Sigmoid colon (tissue), 7 donors: ENCODE results near the gene MTR. TPM values are rescaled to one million over a fixed set of nuclear protein-coding genes. Genes with fewer than 3 reads are reported as not detected.
A peak's percentile ranks its signal among the peaks of the same experiment; 100 is the strongest.

Experiments used
- DNase-seq: peaks from one replicate; pipeline ENCODE4 v3.0.0-alpha.2; 2019
- H3K27ac ChIP-seq, 4 donors: fragments of 200-600 bp; sonication (generic); one replicate each; pipeline ENCODE4 v1.5.1; 2016 to 2019; ENCODE audit warnings: mild to moderate bottlenecking in 1 of 4
- H3K27me3 ChIP-seq, 3 donors: fragments of 200-600 bp; sonication (generic); one replicate each; pipeline ENCODE4 v1.5.1; 2019; ENCODE audit warnings: mild to moderate bottlenecking in 1 of 3
- H3K36me3 ChIP-seq, 4 donors: fragments of 200-600 bp; sonication (generic); one replicate each; pipeline ENCODE4 v1.5.1; 2016 to 2019
- H3K4me1 ChIP-seq, 4 donors: fragments of 200-600 bp; sonication (generic); one replicate each; pipeline ENCODE4 v1.5.1; 2017 to 2019
- H3K4me3 ChIP-seq, 4 donors: fragments of 200-600 bp; sonication (generic); one replicate each; pipeline ENCODE4 v1.5.1; 2017 to 2019; ENCODE audit warnings: mild to moderate bottlenecking in 2 of 4, moderate library complexity in 1 of 4
- H3K9me3 ChIP-seq, 4 donors: fragments of 200-600 bp in 3 of 4; sonication (generic) in 3 of 4; one replicate each; pipeline versions ENCODE4 v1.5.1 to v1.6.1; 2013 to 2019
- EP300 ChIP-seq, 4 donors: sonication (generic); formaldehyde crosslinking; IDR thresholded peaks; one replicate each; pipeline ENCODE4 v1.6.1; 2017; ENCODE audit warnings: antibody characterized with exemption in 4 of 4
- POLR2A ChIP-seq, 2 donors: fragments of 450-650 bp; IDR thresholded peaks; one replicate each; pipeline ENCODE4 v1.6.1; 2016; ENCODE audit warnings: antibody characterized with exemption in 2 of 2, mild to moderate bottlenecking in 2 of 2, moderate library complexity in 2 of 2
- POLR2AphosphoS5 ChIP-seq, 4 donors: sonication (generic); formaldehyde crosslinking; IDR thresholded peaks; one replicate each; pipeline ENCODE4 v1.6.1; 2017; ENCODE audit warnings: antibody characterized with exemption in 4 of 4
- WGBS, 2 donors: extraction: QIAGEN DNeasy Blood & Tissue Kit; methylation state at CpG; one replicate each; pipeline ENCODE4 v1.1.7; 2013; 5-methylcytosine and 5-hydroxymethylcytosine counted together
- intact Hi-C: fragments of 100-400 bp; cut with DNase I; formaldehyde crosslinking; loops from one replicate; pipeline ENCODE4 v1.15.1; 2023
- polyA plus RNA-seq, 3 donors: library from polyadenylated mRNA; stranded (reverse); fragments of 200-250 nt; gene quantifications; one replicate each; pipeline ENCODE4 v1.2.3, GENCODE V29; 2013
- total RNA-seq, 4 donors: library from RNA; depleted of rRNA; stranded (reverse); fragments of >200 nt; gene quantifications; one replicate each; pipeline ENCODE4 v1.1.0, GENCODE V29; 2016
- TF ChIP-seq, protein P1 (sequence below), 4 experiments: fragments of 450-650 bp in 3 of 4; fragments of 200-600 bp in 1 of 4; IDR thresholded peaks; one replicate each; pipeline ENCODE4 v1.5.1; 2016 to 2019; ENCODE audit warnings: antibody characterized with exemption in 4 of 4, mild to moderate bottlenecking in 3 of 4, moderate library complexity in 2 of 4
- donor health status: healthy with polysubstance abuse.
- donor health status: Bipolar disorder and iron deficiency.
- donor health status: healthy.

Gene MTR
- total and polyA plus RNA-seq, 7 donors, result 1.2 to 38.4 (median 28.2) TPM

- Histone ChIP-seq H3K27me3 (no peaks in the 10 kb centered on the region), H3K4me1 (peaks cover 0 to 16% (median 13%) of the 10 kb centered on the region in 4 donors), H3K4me3 (no peak overlapping the region), H3K36me3 (no peaks in the 10 kb centered on the region), H3K27ac (no peak overlapping the region), H3K9me3 (no peaks in the 10 kb centered on the region)
- no peak for DNase-seq
- 85 to 88% methylated on average over 4 of the region's 4 CpGs for WGBS, 2 donors
- TF ChIP-seq EP300 (IDR thresholded peaks at IDR 0.05) (no peak), POLR2A (IDR thresholded peaks at IDR 0.05) (no peak), POLR2AphosphoS5 (IDR thresholded peaks at IDR 0.05) (no peak)
- TF ChIP-seq, protein P1, sequence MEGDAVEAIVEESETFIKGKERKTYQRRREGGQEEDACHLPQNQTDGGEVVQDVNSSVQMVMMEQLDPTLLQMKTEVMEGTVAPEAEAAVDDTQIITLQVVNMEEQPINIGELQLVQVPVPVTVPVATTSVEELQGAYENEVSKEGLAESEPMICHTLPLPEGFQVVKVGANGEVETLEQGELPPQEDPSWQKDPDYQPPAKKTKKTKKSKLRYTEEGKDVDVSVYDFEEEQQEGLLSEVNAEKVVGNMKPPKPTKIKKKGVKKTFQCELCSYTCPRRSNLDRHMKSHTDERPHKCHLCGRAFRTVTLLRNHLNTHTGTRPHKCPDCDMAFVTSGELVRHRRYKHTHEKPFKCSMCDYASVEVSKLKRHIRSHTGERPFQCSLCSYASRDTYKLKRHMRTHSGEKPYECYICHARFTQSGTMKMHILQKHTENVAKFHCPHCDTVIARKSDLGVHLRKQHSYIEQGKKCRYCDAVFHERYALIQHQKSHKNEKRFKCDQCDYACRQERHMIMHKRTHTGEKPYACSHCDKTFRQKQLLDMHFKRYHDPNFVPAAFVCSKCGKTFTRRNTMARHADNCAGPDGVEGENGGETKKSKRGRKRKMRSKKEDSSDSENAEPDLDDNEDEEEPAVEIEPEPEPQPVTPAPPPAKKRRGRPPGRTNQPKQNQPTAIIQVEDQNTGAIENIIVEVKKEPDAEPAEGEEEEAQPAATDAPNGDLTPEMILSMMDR (IDR thresholded peaks at IDR 0.05), result no peak
- intact Hi-C loops, result no loop called here
Observed at GRCh38 chr1:236948381-236948780, 153.3 kb downstream of the MTR start.

GRCh38 chr1:236948996-236949395 lies 153.9 kb downstream of the MTR start:
- TF ChIP-seq EP300 (IDR thresholded peaks at IDR 0.05) (no peak), POLR2A (IDR thresholded peaks at IDR 0.05) (no peak), POLR2AphosphoS5 (IDR thresholded peaks at IDR 0.05) (no peak)
- TF ChIP-seq, protein P1 (IDR thresholded peaks at IDR 0.05), result no peak
- DNase-seq, result no peak
- Histone ChIP-seq H3K36me3 (no peaks in the 10 kb centered on the region), H3K27me3 (no peaks in the 10 kb centered on the region), H3K9me3 (no peaks in the 10 kb centered on the region), H3K27ac (no peak overlapping the region), H3K4me3 (no peak overlapping the region), H3K4me1 (peaks cover 0 to 19% (median 13%) of the 10 kb centered on the region in 4 donors)
- intact Hi-C loops, result no loop called here
- WGBS, 2 donors, result 59 to 70% methylated on average over 6 of the region's 6 CpGs

GRCh38 chr1:236950365-236950764 lies 155.3 kb downstream of the MTR start:
- H3K27ac ChIP-seq, result peak overlapping the region in 1 of 4 donors; percentile 29
- no peak overlapping the region for H3K4me3 ChIP-seq
- no peak for TF ChIP-seq POLR2A (IDR thresholded peaks at IDR 0.05)
- TF ChIP-seq POLR2AphosphoS5 (IDR thresholded peaks at IDR 0.05), result peak in 2 of 4 donors; percentile 45 to 69
- no peaks in the 10 kb centered on the region for H3K9me3 ChIP-seq
- intact Hi-C loops, result no loop called here
- no peaks in the 10 kb centered on the region for H3K27me3 ChIP-seq
- no peak for DNase-seq
- WGBS, 2 donors, result 82 to 93% methylated on average over 5 of the region's 5 CpGs
- H3K36me3 ChIP-seq, result no peaks in the 10 kb centered on the region
- H3K4me1 ChIP-seq, result peaks cover 0 to 19% (median 13%) of the 10 kb centered on the region in 4 donors

DNA sequence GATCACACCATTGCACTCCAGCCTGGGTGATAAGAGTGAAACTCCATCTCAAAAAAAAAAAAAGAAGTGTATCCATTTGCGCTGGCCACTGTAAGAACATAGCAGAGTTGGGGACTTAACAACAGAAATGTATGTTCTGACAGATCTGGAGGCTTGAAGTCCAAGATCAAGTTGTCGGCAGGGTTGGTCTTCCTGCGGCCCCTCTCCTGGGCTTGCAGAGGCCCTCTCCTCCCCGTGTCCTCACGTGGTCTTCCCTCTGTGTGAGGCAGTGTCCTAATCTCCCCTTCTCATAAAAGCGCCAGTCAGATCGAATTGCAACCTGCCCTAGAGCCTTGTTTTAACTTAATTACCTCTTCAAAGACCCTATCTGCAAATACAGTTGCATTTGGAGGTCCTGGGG lies 156.6 kb downstream of the MTR start:
- TF ChIP-seq, protein P1 (IDR thresholded peaks at IDR 0.05), result no peak
- TF ChIP-seq EP300 (IDR thresholded peaks at IDR 0.05) (no peak), POLR2A (IDR thresholded peaks at IDR 0.05) (no peak), POLR2AphosphoS5 (IDR thresholded peaks at IDR 0.05) (no peak)
- Histone ChIP-seq H3K4me3 (no peak overlapping the region), H3K27ac (peak overlapping the region; percentile 26 to 82 (median 66))

GRCh38 chr1:236952246-236953003 lies 157.3 kb downstream of the MTR start:
- Histone ChIP-seq H3K4me1 (peaks cover 0 to 19% (median 13%) of the 10 kb centered on the region in 4 donors), H3K4me3 (peak overlapping the region in 1 of 4 donors; percentile 12), H3K27me3 (no peaks in the 10 kb centered on the region), H3K36me3 (no peaks in the 10 kb centered on the region), H3K9me3 (no peaks in the 10 kb centered on the region), H3K27ac (peak overlapping the region; percentile 26 to 82 (median 66))
- WGBS, 2 donors, result 39 to 46% methylated on average over 9 of the region's 9 CpGs
- intact Hi-C loops, result no loop called here
- TF ChIP-seq POLR2AphosphoS5 (IDR thresholded peaks at IDR 0.05) (peak in 1 of 4 donors; percentile 14), EP300 (IDR thresholded peaks at IDR 0.05) (no peak)
- DNase-seq, result no peak

More for the DNA sequence above, 156.6 kb downstream of the MTR start:
- H3K36me3 ChIP-seq, result no peaks in the 10 kb centered on the region
- peaks cover 0 to 19% (median 13%) of the 10 kb centered on the region in 4 donors for H3K4me1 ChIP-seq
- 34 to 43% methylated on average over 7 of the region's 7 CpGs for WGBS, 2 donors
- no peak for DNase-seq
- no peaks in the 10 kb centered on the region for H3K27me3 ChIP-seq
- no peaks in the 10 kb centered on the region for H3K9me3 ChIP-seq
- intact Hi-C loops, result no loop called here
